ENCODE results near the gene SEC24B. TPM values are rescaled to one million over a fixed set of nuclear protein-coding genes. Genes with fewer than 3 reads are reported as not detected.
A peak's percentile ranks its signal among the peaks of the same experiment; 100 is the strongest.
"Not testable (repeated sequence)": the region's sequence is repeated elsewhere in the genome, so short reads cannot be mapped to it uniquely, and the experiment has no call there.

SEC24B gene
- total RNA-seq, 2 donors from 2014 or later = 23.5 to 29.4 TPM

DNA sequence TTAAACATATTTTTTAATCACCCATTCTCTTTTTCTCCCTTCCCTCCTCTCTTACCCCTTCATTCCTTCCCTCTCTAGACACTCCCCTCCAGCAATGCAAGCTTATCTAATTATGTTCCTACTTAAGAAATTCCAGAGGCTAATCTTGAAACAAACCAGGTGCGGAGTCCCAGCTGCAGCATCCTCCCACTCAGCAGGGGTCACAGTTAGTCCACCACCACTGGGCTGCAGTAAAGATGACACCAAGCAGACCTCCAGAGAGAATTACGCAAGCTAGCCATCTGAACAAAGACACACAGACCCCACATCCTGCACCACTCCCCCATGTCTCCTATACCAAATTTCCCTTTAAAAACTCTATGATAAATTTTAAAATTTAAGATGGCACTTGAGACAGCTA is 13.9 kb upstream of the SEC24B start:
- Mint-ChIP-seq H3K36me3 (no peaks in the 10 kb centered on the region), H3K27ac (no peak overlapping the region), H3K9me3 (no peaks in the 10 kb centered on the region)
- ATAC-seq (no peak), DNase-seq (ENCODE audit: low spot score in 2 of 2) (no peak)

DNA sequence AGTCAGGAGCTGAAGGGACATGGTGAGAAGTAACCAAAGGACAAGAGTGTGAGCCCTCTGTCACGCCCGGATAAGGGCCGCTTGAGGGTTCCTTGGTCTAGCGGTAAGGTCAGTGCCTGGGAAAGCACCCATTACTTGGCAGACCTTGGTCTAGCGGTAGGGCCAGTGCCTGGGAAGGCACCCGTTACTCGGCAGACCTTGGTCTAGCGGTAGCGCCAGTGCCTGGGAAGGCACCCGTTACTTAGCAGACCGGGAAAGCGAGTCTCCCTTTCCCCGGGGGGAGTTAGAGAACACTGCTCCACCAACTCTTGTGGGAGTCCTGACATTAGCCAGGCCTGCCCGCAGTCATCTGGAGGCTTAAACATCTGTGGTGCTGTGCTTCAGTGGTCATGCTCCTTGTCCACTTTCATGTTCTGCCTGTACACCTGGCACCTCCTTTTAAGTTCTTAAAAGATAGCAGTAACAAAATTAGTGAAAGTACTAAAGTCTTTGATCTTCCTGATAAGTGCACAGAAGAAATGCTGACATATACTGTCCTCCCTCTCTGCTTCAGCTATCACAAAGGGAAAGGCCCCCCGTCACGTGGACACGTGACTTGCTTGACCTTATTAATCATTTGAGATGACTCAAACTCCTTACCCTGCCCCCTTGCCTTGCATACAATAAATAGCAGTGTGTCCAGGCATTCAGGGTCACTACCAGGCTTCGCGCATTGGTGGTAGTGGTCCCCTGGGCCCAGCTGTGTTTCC is 9.3 kb upstream of the SEC24B start:
- DNase-seq (ENCODE audit: low spot score in 2 of 2) (no peak), ATAC-seq (no peak)
- Mint-ChIP-seq H3K36me3 (no peaks in the 10 kb centered on the region), H3K9me3 (no peaks in the 10 kb centered on the region), H3K27ac (no peak overlapping the region)

DNA sequence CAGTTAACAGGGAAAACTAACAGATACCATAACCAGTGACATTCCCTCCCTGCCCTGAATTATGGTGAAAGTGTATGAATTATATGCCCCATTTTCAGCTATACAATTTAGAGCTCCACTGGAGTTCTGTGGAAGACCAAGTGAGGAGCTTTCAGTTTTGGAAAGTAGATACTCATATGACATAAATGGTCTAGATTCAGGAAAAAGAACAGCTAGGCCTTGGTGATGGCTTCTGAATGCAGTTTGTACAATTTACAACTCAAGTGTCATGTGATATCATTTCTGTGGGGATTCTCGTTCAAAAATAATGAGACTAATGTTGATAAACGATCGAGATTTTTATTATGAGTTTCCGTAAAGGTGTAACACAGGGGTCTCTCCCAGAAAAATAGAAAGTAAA is 8.2 kb upstream of the SEC24B start:
- Mint-ChIP-seq H3K27ac (no peak overlapping the region), H3K36me3 (peaks cover 4 to 8% of the 10 kb centered on the region in 2 donors), H3K9me3 (no peaks in the 10 kb centered on the region)
- ATAC-seq = no peak
- no peak for DNase-seq (ENCODE audit: low spot score in 2 of 2)

DNA sequence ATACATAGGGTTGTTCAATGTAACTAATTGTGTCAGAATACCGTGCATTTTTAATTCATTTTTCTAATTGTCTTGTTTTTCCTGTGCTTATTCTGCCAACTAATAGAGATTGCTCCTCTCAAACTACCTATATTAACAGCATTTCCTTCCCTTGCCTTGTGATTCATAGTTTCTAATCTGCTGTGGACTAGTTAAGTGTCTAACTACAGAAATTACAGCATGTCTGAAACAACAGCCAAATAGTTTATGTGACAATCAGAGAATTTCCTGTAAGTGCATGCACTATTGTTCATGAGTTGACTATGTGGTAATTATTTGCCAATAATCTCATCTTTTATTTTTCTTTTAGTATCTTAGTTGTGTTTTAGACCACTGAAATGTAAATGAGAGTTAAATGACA is 4.1 kb upstream of the SEC24B start:
- DNase-seq (ENCODE audit: low spot score in 2 of 2) (no peak), ATAC-seq (peak in 1 of 2 donors; percentile 61)
- Mint-ChIP-seq H3K9me3 (no peaks in the 10 kb centered on the region), H3K36me3 (peaks cover 4 to 16% of the 10 kb centered on the region in 2 donors), H3K27ac (peak overlapping the region; percentile 74 to 96)

DNA sequence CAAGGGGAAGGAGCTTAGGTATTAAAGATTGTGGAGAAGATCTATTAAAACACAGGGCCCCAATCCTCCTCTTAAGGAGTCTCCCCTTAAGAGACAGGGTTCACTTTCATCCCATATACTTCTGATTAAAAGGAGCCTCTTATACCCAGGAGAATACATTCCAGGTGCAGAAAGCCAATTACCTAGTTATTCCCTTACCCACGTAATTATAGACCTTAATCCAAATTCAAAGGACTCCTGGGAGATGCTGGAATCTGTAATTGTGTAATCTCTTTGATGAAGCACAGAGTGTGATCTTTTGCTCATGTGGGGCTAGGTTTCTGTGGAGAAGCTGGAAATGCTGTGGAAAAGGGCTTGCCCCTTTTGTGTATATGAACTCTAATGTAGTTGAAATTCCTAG is 1.4 kb upstream of the SEC24B start:
- DNase-seq (ENCODE audit: low spot score in 2 of 2) = no peak
- Mint-ChIP-seq H3K9me3 (no peaks in the 10 kb centered on the region), H3K36me3 (peaks cover 4 to 16% of the 10 kb centered on the region in 2 donors), H3K27ac (peak overlapping the region in 1 of 2 donors; percentile 94)
- ATAC-seq = no peak

DNA sequence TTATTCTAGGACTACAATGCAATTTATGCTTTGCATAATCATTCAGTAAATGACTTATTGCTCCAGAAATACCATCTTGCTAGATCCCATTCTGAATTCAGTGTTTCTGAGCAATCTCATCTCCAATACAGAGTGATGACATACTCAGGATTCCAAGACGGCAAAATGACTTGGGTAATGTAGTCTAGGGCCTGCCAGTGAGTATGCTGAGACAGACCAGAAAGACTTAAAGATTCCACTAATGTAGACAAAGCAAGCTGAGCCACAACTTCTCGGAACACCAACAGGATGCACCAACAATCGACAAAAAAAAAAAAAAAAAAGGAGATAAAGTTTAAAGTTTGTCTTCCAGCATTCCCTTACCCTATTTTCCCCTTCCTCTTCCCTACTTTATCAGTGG is 919 bp upstream of the SEC24B start:
- no peaks in the 10 kb centered on the region for H3K9me3 Mint-ChIP-seq
- H3K36me3 Mint-ChIP-seq = peaks cover 4 to 16% of the 10 kb centered on the region in 2 donors
- peak in 1 of 2 donors; percentile 33 for ATAC-seq
- DNase-seq (ENCODE audit: low spot score in 2 of 2) = no peak
- peak overlapping the region; percentile 92 to 94 for H3K27ac Mint-ChIP-seq

DNA sequence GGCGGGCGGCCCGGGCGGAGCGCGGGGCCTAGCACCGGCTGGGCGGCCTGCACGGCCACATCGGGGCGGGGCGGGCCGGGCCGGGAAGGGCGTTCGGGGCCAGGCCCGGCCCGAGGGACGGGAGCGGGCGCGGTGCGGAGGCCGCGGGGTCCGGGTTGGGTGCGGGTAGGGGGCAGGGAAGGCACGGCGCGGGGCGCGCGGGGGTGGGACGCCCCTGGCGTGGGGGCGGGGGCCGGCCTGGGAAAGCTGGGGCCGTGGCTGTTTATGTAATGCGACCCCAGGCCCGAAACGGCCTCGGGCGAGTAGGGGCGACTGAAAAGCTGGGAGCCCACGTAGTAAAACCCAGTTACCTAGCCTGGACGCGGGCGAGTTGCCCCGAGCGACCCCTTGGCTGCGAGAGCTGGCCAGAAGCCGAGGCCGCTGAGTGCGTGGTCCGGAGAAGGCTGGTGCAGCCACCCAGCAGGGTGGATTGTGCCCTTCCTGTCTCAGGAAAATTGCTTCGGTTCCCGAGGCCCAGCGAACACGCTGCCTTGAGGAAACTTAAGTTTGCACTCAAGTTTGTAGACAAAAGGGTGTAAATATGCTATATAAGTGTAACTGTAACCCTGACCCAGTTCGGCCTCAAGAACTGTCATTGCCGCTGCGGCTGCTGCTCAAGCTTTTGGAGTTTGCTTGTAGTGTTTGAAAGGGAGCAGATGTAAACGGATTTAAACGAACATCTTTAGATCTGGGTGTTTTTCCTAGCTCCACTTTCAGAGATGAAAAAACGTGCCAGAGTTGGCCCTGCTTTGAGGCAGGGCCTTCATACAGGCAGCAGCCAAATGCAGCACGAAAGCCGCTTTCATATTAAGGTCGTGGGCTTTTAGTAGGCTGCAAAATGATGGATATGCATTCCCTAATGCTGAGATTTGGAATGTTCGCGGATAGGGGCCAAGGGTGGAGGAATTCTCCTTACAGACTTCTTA is 674 bp downstream of the SEC24B start:
- H3K27ac Mint-ChIP-seq = peak overlapping the region; percentile 44 to 94
- ATAC-seq (peak; percentile 42 to 46), DNase-seq (ENCODE audit: low spot score in 2 of 2) (peak; percentile 21 to 60)
- peaks cover 4 to 16% of the 10 kb centered on the region in 2 donors for H3K36me3 Mint-ChIP-seq
- no peaks in the 10 kb centered on the region for H3K9me3 Mint-ChIP-seq

DNA sequence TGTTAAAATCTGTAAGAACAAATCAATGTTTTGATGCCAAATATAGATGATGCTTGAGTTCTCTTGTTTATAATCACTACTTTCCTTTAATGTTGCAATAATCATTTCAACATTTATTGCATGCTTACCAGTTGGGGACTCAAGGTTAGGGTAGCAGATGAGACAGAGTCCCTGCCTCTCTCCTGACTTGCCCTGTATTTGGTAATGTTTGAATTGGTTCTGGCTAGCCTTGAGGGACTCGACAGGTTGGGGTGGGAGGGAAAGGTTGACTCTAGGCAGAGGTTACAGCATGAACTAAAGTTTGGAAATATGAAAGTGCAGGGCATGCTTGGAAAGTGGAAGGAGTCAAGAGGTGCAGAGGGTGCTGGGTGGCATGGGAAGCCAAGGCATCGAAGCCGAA is 2.0 kb downstream of the SEC24B start:
- H3K36me3 Mint-ChIP-seq = peaks cover 0 to 5% of the 10 kb centered on the region in 2 donors
- H3K27ac Mint-ChIP-seq = peak overlapping the region in 1 of 2 donors; percentile 31
- no peak for DNase-seq (ENCODE audit: low spot score in 2 of 2)
- no peaks in the 10 kb centered on the region for H3K9me3 Mint-ChIP-seq
- no peak for ATAC-seq

DNA sequence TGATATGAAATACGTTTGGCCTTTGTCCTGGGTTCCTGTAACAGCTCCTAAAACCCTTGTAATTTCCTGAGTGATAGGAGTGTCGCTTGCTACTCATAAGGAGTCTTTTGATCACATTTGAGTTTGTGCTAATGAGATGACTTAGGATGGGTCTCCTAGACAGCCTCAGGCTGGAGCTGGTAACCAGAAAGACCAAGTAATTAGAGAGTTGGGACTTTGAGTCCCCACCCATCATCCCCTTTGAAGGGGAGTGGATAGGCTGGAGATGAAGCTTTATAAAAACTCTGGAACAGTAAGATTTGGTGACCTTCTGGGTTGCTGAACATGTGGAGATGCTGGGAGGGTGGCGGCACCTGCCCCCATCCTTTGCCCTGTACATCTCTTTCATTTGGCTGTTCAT is 2.9 kb downstream of the SEC24B start:
- DNase-seq (ENCODE audit: low spot score in 2 of 2) (no peak), ATAC-seq (no peak)
- Mint-ChIP-seq H3K27ac (no peak overlapping the region), H3K9me3 (no peaks in the 10 kb centered on the region), H3K36me3 (peaks cover 0 to 2% of the 10 kb centered on the region in 2 donors)

DNA sequence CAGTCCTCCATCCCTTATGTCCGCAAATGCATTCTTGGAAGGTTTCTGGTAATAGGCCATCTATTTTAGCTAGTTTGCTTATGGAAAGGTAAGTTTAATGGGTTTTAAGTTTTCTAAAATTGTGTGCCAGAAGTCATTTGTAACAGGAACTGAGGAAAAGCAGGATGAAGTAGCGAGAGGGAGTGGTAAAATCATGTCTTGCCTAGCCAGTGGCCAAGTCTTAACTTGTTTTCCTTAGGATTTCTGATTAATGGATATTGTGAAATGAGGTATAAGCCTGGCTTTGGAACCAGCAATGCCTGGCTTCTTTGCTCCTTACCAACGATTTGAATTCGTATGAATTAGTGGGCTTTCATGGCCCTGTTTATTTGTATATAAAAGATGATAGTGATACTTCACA is 7.3 kb downstream of the SEC24B start:
- Mint-ChIP-seq H3K36me3 (peaks cover 2 to 25% of the 10 kb centered on the region in 2 donors), H3K27ac (no peak overlapping the region), H3K9me3 (no peaks in the 10 kb centered on the region)
- DNase-seq (ENCODE audit: low spot score in 2 of 2) (no peak), ATAC-seq (no peak)

DNA sequence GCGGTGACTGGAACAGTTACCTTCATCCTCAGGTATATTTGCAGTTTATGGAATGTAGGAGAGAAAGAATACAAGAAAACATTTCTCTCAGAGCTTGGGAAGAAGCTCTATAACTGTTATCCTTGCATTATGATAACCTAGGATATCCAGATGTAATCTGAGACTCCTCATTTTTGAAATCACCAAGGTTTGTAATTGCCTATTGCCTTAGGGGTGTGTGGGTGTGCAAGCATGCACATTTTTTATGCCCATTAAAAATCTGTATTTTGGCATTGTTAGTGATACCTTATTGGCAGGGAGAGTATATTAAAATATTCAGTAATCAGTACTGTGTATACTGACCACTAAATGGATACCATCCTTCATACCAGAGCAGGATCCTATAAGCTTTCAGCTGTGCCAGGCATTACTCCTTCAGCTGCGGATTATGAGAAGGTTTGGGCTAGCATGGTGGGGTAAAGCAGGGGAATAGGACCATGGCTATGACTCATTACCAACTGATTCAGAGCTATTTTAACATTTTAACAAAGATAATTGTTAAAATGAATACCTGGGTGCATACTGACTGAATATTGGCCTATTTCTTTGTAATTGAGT is 8.3 kb downstream of the SEC24B start:
- peak overlapping the region in 1 of 2 donors; percentile 10 for H3K27ac Mint-ChIP-seq
- no peak for DNase-seq (ENCODE audit: low spot score in 2 of 2)
- peaks cover 5 to 35% of the 10 kb centered on the region in 2 donors for H3K36me3 Mint-ChIP-seq
- ATAC-seq = no peak
- H3K9me3 Mint-ChIP-seq = no peaks in the 10 kb centered on the region

DNA sequence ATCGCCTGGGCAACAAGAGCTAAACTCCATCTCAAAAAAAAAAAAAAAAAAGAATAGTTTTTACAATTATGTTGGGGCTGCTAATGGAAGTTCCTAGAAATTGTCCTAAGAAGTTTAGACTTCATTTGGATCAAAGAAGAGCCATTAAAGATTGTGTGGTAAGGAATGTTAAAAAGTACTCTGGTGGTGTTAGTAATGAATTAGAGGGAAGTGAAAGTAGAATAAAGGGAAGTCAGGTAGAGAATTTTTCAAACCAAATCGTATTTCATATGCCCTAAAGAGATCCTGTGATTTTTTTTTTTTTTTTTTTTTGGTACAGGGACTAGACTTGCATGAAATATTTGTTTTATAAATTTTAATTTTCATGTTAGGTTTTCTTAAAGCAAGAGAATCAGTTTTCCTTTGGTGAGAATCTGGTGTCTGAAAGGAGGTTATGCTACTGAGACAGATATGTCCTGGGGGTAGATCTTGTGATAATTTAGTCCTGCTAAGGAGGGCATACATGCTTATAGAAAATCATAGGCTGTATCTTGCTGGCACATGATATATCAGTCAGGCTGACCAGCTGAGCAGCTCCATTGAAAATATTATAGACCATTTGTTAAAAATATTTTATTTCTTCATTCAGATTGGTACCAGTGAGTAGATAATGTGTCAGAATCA is 10.7 kb downstream of the SEC24B start:
- Mint-ChIP-seq H3K36me3 (peaks cover 5 to 49% of the 10 kb centered on the region in 2 donors), H3K9me3 (no peaks in the 10 kb centered on the region), H3K27ac (no peak overlapping the region)
- ATAC-seq = no peak
- DNase-seq (ENCODE audit: low spot score in 2 of 2) = no peak

DNA sequence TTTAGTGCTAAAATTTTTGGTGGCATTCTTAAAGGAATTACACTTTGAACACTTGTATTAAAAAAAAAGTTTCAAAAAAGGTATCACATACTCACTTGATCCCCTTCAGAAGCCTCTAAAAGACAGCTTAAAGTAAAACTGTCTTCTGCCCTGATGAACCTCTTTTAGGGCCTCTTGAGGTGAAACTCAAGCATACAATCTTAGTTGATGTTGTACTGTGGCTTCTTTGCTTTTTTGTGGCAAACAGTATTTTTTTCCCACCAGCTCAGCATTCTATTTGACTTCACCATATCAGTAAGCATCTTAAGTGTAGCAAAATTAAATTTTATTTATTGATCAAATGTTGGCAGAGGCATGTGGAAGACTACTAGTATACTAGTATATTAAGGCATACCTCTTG is 13.7 kb downstream of the SEC24B start:
- ATAC-seq (no peak), DNase-seq (ENCODE audit: low spot score in 2 of 2) (no peak)
- H3K27ac Mint-ChIP-seq = no peak overlapping the region
- H3K9me3 Mint-ChIP-seq = peaks cover 0 to 4% of the 10 kb centered on the region in 2 donors
- H3K36me3 Mint-ChIP-seq = peaks cover 11 to 67% of the 10 kb centered on the region in 2 donors

DNA sequence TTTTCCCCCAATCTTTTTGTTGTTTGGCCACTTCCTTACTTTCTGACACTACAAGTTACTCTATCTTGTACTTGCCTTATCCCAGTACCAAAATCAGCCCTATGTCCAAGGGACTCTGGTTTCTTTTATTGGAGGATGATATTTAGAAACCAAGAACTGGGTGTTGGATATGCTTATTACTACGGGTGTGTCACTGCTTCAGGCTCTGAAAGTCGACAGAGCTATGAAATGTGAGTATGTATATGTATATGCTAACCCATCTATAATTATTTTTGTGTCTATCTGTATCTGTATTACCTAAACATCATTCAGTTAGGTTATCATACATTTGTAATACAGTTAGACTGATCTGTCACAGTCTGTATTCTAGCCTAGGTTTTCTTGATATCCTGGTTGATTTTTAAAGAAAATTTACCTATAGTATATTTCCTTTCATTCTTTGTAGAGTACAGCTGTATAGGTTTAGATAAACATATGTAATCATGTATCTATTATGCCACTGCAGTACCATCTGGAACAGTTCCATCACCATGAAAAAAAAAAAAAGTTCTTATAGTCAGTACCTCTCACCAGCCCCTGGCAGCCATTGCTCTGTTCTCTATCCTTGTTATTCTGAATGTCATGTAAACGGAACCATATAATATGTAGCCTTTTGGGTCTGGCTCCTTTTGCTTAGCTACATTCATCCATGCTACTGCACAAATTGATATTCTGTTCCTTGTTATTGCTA is 18.1 kb downstream of the SEC24B start:
- ATAC-seq = no peak
- Mint-ChIP-seq H3K9me3 (peaks cover 0 to 4% of the 10 kb centered on the region in 2 donors), H3K27ac (no peak overlapping the region), H3K36me3 (peaks cover 5 to 65% of the 10 kb centered on the region in 2 donors)
- no peak for DNase-seq (ENCODE audit: low spot score in 2 of 2)

DNA sequence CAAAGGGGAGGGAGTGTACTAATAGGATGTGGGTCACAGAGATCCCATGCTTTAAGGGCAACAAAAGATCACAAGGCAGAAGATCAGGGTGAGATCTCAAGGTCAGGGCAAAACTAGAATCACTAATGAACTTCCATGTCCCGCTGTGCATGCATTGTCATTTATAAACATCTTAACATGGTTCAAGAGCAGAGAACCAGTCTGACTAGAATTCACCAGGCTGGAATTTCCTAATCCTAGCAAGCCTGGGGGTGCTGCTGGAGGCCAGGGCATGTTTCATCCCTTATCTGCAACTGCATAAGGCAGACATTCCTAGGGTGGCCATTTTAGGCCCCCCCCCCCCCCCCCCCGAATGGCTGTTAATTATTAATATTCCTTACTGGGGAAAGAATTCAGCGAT is 19.5 kb downstream of the SEC24B start:
- H3K27ac Mint-ChIP-seq = peak overlapping the region in 1 of 2 donors; percentile 88
- H3K36me3 Mint-ChIP-seq = peaks cover 5 to 56% of the 10 kb centered on the region in 2 donors
- not testable (repeated sequence) for H3K9me3 Mint-ChIP-seq; DNase-seq (ENCODE audit: low spot score in 2 of 2); ATAC-seq

DNA sequence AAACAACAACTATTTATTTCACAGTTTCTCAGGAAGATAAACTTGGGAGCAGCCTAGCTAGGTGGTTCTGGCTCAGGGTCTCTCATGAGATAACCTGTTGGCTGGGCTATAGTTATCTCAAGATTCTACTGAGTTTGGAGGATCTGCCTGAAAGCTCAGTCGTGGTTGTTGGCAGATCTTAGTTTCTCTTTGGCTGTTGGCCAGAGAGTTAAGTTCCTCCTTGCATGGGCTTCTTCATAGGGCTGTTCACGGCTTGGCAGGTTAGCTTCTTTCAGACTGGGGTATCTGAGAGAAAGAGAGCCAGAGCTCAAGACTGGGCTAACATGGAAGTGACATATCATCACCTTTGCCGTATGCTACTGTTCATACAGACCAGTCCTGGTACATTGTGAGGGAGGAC is 28.7 kb downstream of the SEC24B start:
- H3K9me3 Mint-ChIP-seq = no peaks in the 10 kb centered on the region
- H3K27ac Mint-ChIP-seq = peak overlapping the region in 1 of 2 donors; percentile 50
- H3K36me3 Mint-ChIP-seq = peaks cover 9 to 28% of the 10 kb centered on the region in 2 donors
- ATAC-seq = no peak
- DNase-seq (ENCODE audit: low spot score in 2 of 2) = no peak

All from activated naive CD4-positive, alpha-beta T cell treated with anti-CD3 and anti-CD28 coated beads, Interleukin-2, amount 50 U/mL, for 72 hours (primary cell).